AG09319 (cell line): Measurements from ENCODE around the gene DNAJC7.
A peak's percentile ranks its signal among the peaks of the same experiment; 100 is the strongest.
"Not testable (repeated sequence)": the region's sequence is repeated elsewhere in the genome, so short reads cannot be mapped to it uniquely, and the experiment has no call there.

Source experiments
- DNase-seq: peaks from one replicate; pipeline ENCODE4 v3.0.0-alpha.2; 2010; ENCODE audit warnings: low read depth; ENCODE audit errors: extremely low read depth
- CTCF ChIP-seq: IDR thresholded peaks from 2 replicates; pipeline ENCODE4 v1.5.1; 2011; ENCODE audit warnings: low read depth, mild to moderate bottlenecking, inconsistent platforms, low read length, moderate library complexity

Gene DNAJC7

GRCh38 chr17:42019509-42020404, 2.5 kb upstream of the DNAJC7 start, which contains the start of gene NKIRAS2:
NKIRAS2 (plus strand) TSS chr17:42020090; CDS start chr17:42021578, 1,488 bp downstream.
- peak; percentile 67 for DNase-seq
- TF ChIP-seq CTCF, result peak; percentile 85

DNA sequence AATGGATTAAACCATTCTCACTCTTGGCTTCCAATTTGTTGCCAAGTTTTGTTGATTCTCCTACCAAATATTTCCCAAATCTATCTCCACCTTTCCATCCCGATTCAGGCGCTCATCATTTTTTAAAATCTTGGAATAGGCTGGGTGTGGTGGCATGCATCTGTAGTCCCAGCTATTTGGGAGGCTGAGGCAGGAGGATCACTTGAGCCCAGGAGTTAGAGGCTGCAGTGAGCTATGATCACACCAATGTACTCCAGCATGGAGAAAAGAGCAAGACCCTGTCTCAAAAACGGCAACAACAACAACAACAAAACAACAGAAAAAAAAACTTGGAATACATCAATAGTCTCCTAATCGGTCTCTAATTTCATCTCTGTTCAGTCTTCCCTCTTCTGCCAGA, 1.7 kb upstream of the DNAJC7 start:
- no peak for DNase-seq

DNA sequence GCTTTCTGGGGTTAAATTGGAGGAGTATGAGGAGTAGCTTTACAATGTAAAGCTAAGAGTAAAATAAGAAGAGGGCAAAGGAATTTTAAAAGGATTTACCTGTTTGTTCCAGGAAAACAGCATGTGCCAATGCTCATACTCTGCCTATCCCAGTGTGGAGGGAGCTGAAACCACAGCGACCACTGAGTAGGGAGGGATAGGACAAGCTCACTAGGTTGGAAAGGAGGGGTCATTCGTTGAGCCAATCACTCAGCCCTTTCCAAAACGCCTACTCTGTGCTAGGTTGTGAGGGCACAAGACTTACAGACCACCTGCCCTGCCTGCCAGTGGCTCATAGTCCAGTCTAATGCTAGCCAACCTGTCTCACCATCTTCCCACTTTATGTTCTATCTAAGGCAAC, 1.1 kb upstream of the DNAJC7 start:
- TF ChIP-seq CTCF, result no peak
- DNase-seq, result no peak

More for the DNA sequence above, 1.7 kb upstream of the DNAJC7 start:
- no peak for TF ChIP-seq CTCF

- TF ChIP-seq CTCF, result no peak
Observed at GRCh38 chr17:42017866-42018200, 594 bp upstream of the DNAJC7 start.

GRCh38 chr17:42016411-42016831, 818 bp downstream of the DNAJC7 start:
- no peak for TF ChIP-seq CTCF
- DNase-seq, result no peak

More at GRCh38 chr17:42017866-42018200, 594 bp upstream of the DNAJC7 start:
- DNase-seq, result no peak

- not testable (repeated sequence) for DNase-seq
Observed at GRCh38 chr17:42013740-42014139, 3.5 kb downstream of the DNAJC7 start.

- DNase-seq, result not testable (repeated sequence)
Observed at GRCh38 chr17:42012363-42012762, 4.9 kb downstream of the DNAJC7 start.

GRCh38 chr17:42010898-42011516, 6.2 kb downstream of the DNAJC7 start:
- DNase-seq, result no peak
- no peak for TF ChIP-seq CTCF

GRCh38 chr17:42010266-42010680, 7.0 kb downstream of the DNAJC7 start:
- not testable (repeated sequence) for DNase-seq
